ENCODE data around the gene SORL1. TPM values are rescaled to one million over a fixed set of nuclear protein-coding genes. Genes with fewer than 3 reads are reported as not detected.
"Not testable (repeated sequence)": the region's sequence is repeated elsewhere in the genome, so short reads cannot be mapped to it uniquely, and the experiment has no call there.

SORL1 gene
- total RNA-seq, 4 donors from 2014 or later, result 7.3 to 18.8 (median 12.3) TPM

- Histone ChIP-seq H3K4me1 (no peaks in the 10 kb centered on the region), H3K9me3 (no peaks in the 10 kb centered on the region), H3K27me3 (no peaks in the 10 kb centered on the region), H3K36me3 (no peaks in the 10 kb centered on the region), H3K27ac (no peak overlapping the region), H3K4me3 (no peak overlapping the region)
- no peak for DNase-seq (ENCODE audit: low spot score in 2 of 2)
- WGBS, 2 donors, result 24 to 46% methylated on average over 3 of the region's 3 CpGs
- TF ChIP-seq POLR2A (IDR thresholded peaks at IDR 0.05) (no peak), CTCF (IDR thresholded peaks at IDR 0.05) (no peak), EP300 (IDR thresholded peaks at IDR 0.05) (no peak)
Measured at GRCh38 chr11:121567995-121568394, 115.9 kb downstream of the SORL1 start.

GRCh38 chr11:121569332-121570299, 117.5 kb downstream of the SORL1 start:
- H3K36me3 ChIP-seq; DNase-seq (ENCODE audit: low spot score in 2 of 2); H3K27ac ChIP-seq; H3K4me3 ChIP-seq; H3K27me3 ChIP-seq; H3K9me3 ChIP-seq; H3K4me1 ChIP-seq: not testable (repeated sequence)
- 94% methylated on average over 30 of the region's 30 CpGs for WGBS, 2 donors

- Histone ChIP-seq H3K4me1 (no peaks in the 10 kb centered on the region), H3K27ac (no peak overlapping the region), H3K27me3 (no peaks in the 10 kb centered on the region), H3K9me3 (no peaks in the 10 kb centered on the region), H3K4me3 (no peak overlapping the region), H3K36me3 (no peaks in the 10 kb centered on the region)
- no peak for TF ChIP-seq POLR2A (IDR thresholded peaks at IDR 0.05)
- TF ChIP-seq EP300 (IDR thresholded peaks at IDR 0.05), result no peak
- TF ChIP-seq CTCF (IDR thresholded peaks at IDR 0.05), result no peak
- no peak for DNase-seq (ENCODE audit: low spot score in 2 of 2)
- 88 to 90% methylated on average over 3 of the region's 3 CpGs for WGBS, 2 donors
Measured at GRCh38 chr11:121570453-121570852, 118.3 kb downstream of the SORL1 start.

GRCh38 chr11:121571506-121571905, 119.4 kb downstream of the SORL1 start:
- Histone ChIP-seq H3K27me3 (no peaks in the 10 kb centered on the region), H3K36me3 (no peaks in the 10 kb centered on the region), H3K4me1 (peaks cover 0 to 8% (median 3%) of the 10 kb centered on the region in 4 donors), H3K27ac (no peak overlapping the region), H3K9me3 (no peaks in the 10 kb centered on the region), H3K4me3 (no peak overlapping the region)
- 42 to 45% methylated on average over 4 of the region's 4 CpGs for WGBS, 2 donors
- no peak for DNase-seq (ENCODE audit: low spot score in 2 of 2)
- TF ChIP-seq POLR2A (IDR thresholded peaks at IDR 0.05) (no peak), EP300 (IDR thresholded peaks at IDR 0.05) (no peak), CTCF (IDR thresholded peaks at IDR 0.05) (no peak)

GRCh38 chr11:121572571-121573059, 120.5 kb downstream of the SORL1 start:
- Histone ChIP-seq H3K9me3 (no peaks in the 10 kb centered on the region), H3K27me3 (no peaks in the 10 kb centered on the region), H3K4me1 (peaks cover 0 to 12% (median 3%) of the 10 kb centered on the region in 4 donors), H3K4me3 (no peak overlapping the region), H3K36me3 (no peaks in the 10 kb centered on the region), H3K27ac (no peak overlapping the region)
- WGBS, 2 donors, result 48 to 51% methylated on average over 11 of the region's 11 CpGs
- TF ChIP-seq EP300 (IDR thresholded peaks at IDR 0.05) (no peak), CTCF (IDR thresholded peaks at IDR 0.05) (no peak), POLR2A (IDR thresholded peaks at IDR 0.05) (no peak)
- DNase-seq (ENCODE audit: low spot score in 2 of 2), result no peak
